ENCODE measurements around the gene PGBD5.

DNA sequence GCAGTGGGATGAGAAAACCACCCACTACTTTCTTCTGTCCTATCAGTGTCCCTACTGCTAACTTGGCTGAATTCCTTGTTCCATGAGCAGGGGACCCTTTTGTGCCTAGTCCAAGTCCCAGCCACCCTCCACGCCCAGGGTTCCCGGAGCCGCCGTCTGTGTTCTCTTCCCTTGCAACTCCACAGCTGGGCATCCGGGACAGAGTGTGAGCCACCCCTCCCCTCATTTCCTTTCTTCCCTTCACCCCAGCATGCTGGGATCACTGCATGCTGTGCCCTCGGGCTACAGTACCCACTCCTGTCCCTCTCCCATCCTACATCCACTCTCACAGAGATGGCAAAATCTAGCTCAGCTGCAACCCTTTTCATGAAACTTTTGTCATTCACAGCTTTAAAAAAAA is 44.5 kb downstream of the PGBD5 start:
- TF ChIP-seq, protein P1, sequence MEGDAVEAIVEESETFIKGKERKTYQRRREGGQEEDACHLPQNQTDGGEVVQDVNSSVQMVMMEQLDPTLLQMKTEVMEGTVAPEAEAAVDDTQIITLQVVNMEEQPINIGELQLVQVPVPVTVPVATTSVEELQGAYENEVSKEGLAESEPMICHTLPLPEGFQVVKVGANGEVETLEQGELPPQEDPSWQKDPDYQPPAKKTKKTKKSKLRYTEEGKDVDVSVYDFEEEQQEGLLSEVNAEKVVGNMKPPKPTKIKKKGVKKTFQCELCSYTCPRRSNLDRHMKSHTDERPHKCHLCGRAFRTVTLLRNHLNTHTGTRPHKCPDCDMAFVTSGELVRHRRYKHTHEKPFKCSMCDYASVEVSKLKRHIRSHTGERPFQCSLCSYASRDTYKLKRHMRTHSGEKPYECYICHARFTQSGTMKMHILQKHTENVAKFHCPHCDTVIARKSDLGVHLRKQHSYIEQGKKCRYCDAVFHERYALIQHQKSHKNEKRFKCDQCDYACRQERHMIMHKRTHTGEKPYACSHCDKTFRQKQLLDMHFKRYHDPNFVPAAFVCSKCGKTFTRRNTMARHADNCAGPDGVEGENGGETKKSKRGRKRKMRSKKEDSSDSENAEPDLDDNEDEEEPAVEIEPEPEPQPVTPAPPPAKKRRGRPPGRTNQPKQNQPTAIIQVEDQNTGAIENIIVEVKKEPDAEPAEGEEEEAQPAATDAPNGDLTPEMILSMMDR (IDR thresholded peaks at IDR 0.05): no peak
- no peak for TF ChIP-seq POLR2A (IDR thresholded peaks at IDR 0.05)
